ENCODE results near the gene L1CAM. TPM values are rescaled to one million over a fixed set of nuclear protein-coding genes. Genes with fewer than 3 reads are reported as not detected.

The L1CAM gene
- total and polyA plus RNA-seq, 2 of the 8 experiments (the other 6 are each of a cell fraction or from before 2014, with no cell fraction given): 11.0 to 43.0 TPM

DNA sequence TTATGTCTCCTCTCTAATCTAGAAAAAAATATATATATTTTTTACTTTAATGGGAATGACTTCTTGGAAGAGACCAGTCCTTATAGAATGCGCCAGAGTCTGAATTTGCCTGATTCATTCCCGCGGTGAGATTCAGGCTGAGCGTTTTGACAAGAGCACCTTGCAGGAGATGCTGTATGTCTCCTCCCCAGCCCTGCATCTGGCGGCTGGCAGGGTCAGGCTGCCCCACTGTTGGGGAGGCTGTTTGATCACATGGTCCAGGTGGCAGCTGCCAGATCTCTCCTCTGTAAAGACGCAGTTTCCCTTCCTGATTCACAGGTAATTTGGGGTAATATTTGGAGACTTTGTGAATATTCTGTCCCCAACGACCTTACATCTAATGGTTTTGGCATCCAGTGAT, 65.4 kb downstream of the L1CAM start:
- Histone ChIP-seq H4K20me1 (replicated peaks in 1 of 2; ENCODE audit: control insufficient read depth in 1 of 2, insufficient read depth in 2 of 2, low read length in 2 of 2) (peaks cover 0 to 10% of the 10 kb centered on the region in 2 experiments), H3K4me2 (ENCODE audit: insufficient read depth in 1 of 2, low read depth in 2 of 2, low read length in 2 of 2) (no peak overlapping the region; a peak in 1 of 4 replicates), H4K5ac (ENCODE audit: insufficient read length, low read depth, low read length) (no peak overlapping the region), H2AK5ac (ENCODE audit: low read depth, low read length) (no peak overlapping the region), H4K91ac (replicated peaks; ENCODE audit: insufficient read length, low read length) (no peak overlapping the region), H3K36me3 (ENCODE audit: control insufficient read depth in 2 of 4, insufficient read depth in 4 of 4, low read length in 3 of 4) (no peaks in the 10 kb centered on the region; a peak in 1 of 8 replicates), H3K23me2 (ENCODE audit: low read depth, low read length) (peaks cover 2% of the 10 kb centered on the region; the same call in 1 of the 2 replicates), H3K4me3 (ENCODE audit: extremely low read depth in 1 of 4, insufficient read depth in 2 of 4, low read depth in 3 of 4, low read length in 4 of 4) (no peak overlapping the region), H3K9me3 (ENCODE audit: insufficient read depth in 2 of 2, low read depth in 1 of 2, low read length in 1 of 2) (no peaks in the 10 kb centered on the region), H2BK12ac (ENCODE audit: low read depth, low read length) (no peak overlapping the region), H3K56ac (replicated peaks; ENCODE audit: insufficient read length, low read depth, low read length) (no peak overlapping the region), H2AFZ (ENCODE audit: low read length) (no peak overlapping the region), H3K14ac (ENCODE audit: insufficient read length) (no peak overlapping the region), H3K4ac (replicated peaks; ENCODE audit: insufficient read length, low read depth, low read length) (no peak overlapping the region), H3K9ac (replicated peaks in 1 of 4; ENCODE audit: extremely low read depth in 1 of 4, low read depth in 3 of 4, low read length in 3 of 4) (no peak overlapping the region), H3K79me1 (ENCODE audit: low read depth, low read length) (peaks cover 2% of the 10 kb centered on the region; the same call in 1 of the 2 replicates), H3K27ac (ENCODE audit: low read depth, low read length) (no peak overlapping the region), H2BK120ac (replicated peaks; ENCODE audit: low read depth, low read length) (no peak overlapping the region), H2BK15ac (ENCODE audit: low read length) (no peak overlapping the region), H3K23ac (ENCODE audit: insufficient read length) (no peak overlapping the region), H3K18ac (ENCODE audit: extremely low read depth, low read length) (no peak overlapping the region), H2BK20ac (ENCODE audit: low read length) (no peak overlapping the region), H2BK5ac (ENCODE audit: low read depth, low read length) (no peak overlapping the region), H3K79me2 (ENCODE audit: control insufficient read depth in 1 of 2, insufficient read depth in 2 of 2, low read length in 2 of 2) (peaks cover 30 to 77% of the 10 kb centered on the region in 2 experiments), H3K27me3 (replicated peaks in 1 of 4; ENCODE audit: control insufficient read depth in 3 of 4, extremely low read depth in 1 of 4, insufficient read depth in 3 of 4, low read length in 3 of 4) (no peaks in the 10 kb centered on the region), H3K4me1 (replicated peaks in 1 of 4; ENCODE audit: control insufficient read depth in 3 of 4, insufficient read depth in 4 of 4, low read length in 3 of 4) (peaks cover 4 to 26% (median 13%) of the 10 kb centered on the region in 4 experiments), H4K8ac (ENCODE audit: extremely low read depth, insufficient read depth, low read length) (no peak overlapping the region)
- CTCF ChIA-PET (ENCODE audit: partially characterized antibody): interaction anchor here (0.7 to 1.0 kb wide), 2 partner anchors 22 to 28 kb away, joined by 3 read pairs; no protein-coding TSS in a partner anchor
- 82% methylated on average over 7 of the region's 7 CpGs; no CpG with 5 or more reads in 1 of the 2 experiments for WGBS, 2 experiments (ENCODE audit: extremely low coverage in 1 of 2, insufficient coverage in 1 of 2, insufficient read length in 1 of 2, insufficient replicate concordance in 2 of 2, low coverage in 1 of 2, low lambda C conversion rate in 2 of 2, missing lambda C conversion rate in 1 of 2)
- POLR2A ChIA-PET (ENCODE audit: partially characterized antibody): interaction anchor here (1.4 to 3.6 kb wide), 4 partner anchors 12 to 24 kb away, joined by 4 to 14 read pairs (median 8); no protein-coding TSS in a partner anchor
- DNase-seq (ENCODE audit: low read depth in 1 of 2, low spot score in 2 of 2) (no peak), FAIRE-seq (no peak)
- TF ChIP-seq GABPA (IDR thresholded peaks at IDR 0.05; ENCODE audit: borderline replicate concordance, insufficient read depth, low read length): no peak
- no peak for TF ChIP-seq KDM4A (IDR thresholded peaks at IDR 0.05; ENCODE audit: low read depth, low read length, severe bottlenecking)
- no peak for TF ChIP-seq TAF7 (optimal IDR thresholded peaks at IDR 0.05; ENCODE audit: borderline replicate concordance, low read depth, low read length)
- no peak for TF ChIP-seq POLR2A (IDR thresholded peaks at IDR 0.05; ENCODE audit: control extremely low read depth in 1 of 2, low read depth in 2 of 2, low read length in 2 of 2)
- no peak for TF ChIP-seq SP2 (IDR thresholded peaks at IDR 0.05; ENCODE audit: low read length)
